Neural progenitor cell (in vitro differentiated cells): ENCODE data around the gene HOXB9. TPM values are rescaled to one million over a fixed set of nuclear protein-coding genes. Genes with fewer than 3 reads are reported as not detected.

Experiments used
- DNase-seq: peaks from one replicate; pipeline ENCODE4 v3.0.0-alpha.2; 2016; ENCODE audit warnings: low spot score
- H2AFZ ChIP-seq: fragments of 200-600 bp; sonication (generic); replicated peaks from 2 replicates; pipeline ENCODE4 v1.6.1; 2016; ENCODE audit warnings: antibody characterized with exemption
- H3F3A ChIP-seq: fragments of 200-600 bp; sonication (generic); 2 replicates; pipeline ENCODE4 v1.6.1; 2016; ENCODE audit warnings: antibody characterized with exemption, low read depth
- H3K27ac ChIP-seq: fragments of 200-600 bp; sonication (generic); 2 replicates; pipeline ENCODE4 v1.5.1; 2016; ENCODE audit warnings: mild to moderate bottlenecking
- H3K27me3 ChIP-seq: fragments of 200-600 bp; sonication (generic); 2 replicates; pipeline ENCODE4 v1.6.1; 2016; ENCODE audit warnings: mild to moderate bottlenecking, moderate library complexity
- H3K36me3 ChIP-seq: fragments of 200-600 bp; sonication (generic); 2 replicates; pipeline ENCODE4 v1.5.1; 2016
- H3K4me1 ChIP-seq: fragments of 200-600 bp; sonication (generic); 2 replicates; pipeline ENCODE4 v1.6.1; 2016; ENCODE audit warnings: mixed run types
- H3K4me2 ChIP-seq: fragments of 200-600 bp; sonication (generic); 2 replicates; pipeline ENCODE4 v1.6.1; 2016
- H3K4me3 ChIP-seq: fragments of 200-600 bp; sonication (generic); 2 replicates; pipeline ENCODE4 v1.5.1; 2016
- H3K79me2 ChIP-seq: fragments of 200-600 bp; sonication (generic); 2 replicates; pipeline ENCODE4 v1.6.1; 2016; ENCODE audit warnings: low read depth
- H3K9ac ChIP-seq: fragments of 200-600 bp; sonication (generic); 2 replicates; pipeline ENCODE4 v1.6.1; 2016
- H3K9me3 ChIP-seq: fragments of 200-600 bp; sonication (generic); 2 replicates; pipeline ENCODE4 v1.5.1; 2016; ENCODE audit warnings: low read depth
- H4K20me1 ChIP-seq: fragments of 200-600 bp; sonication (generic); 2 replicates; pipeline ENCODE4 v1.6.1; 2016; ENCODE audit warnings: low read depth
- H3K27ac Mint-ChIP-seq: 3 replicates; pipeline ENCODE4 v1.8.0; 2021; ENCODE audit warnings: mixed read lengths
- H3K27me3 Mint-ChIP-seq: 2 replicates; pipeline ENCODE4 v1.8.0; 2022; ENCODE audit warnings: low read depth, mild to moderate bottlenecking, inconsistent platforms, moderate library complexity, mixed read lengths; ENCODE audit not compliant: insufficient read depth
- H3K36me3 Mint-ChIP-seq: 3 replicates; pipeline ENCODE4 v1.8.0; 2021; ENCODE audit warnings: mixed read lengths
- H3K4me1 Mint-ChIP-seq: 3 replicates; pipeline ENCODE4 v1.8.0; 2021; ENCODE audit warnings: mixed read lengths
- H3K4me3 Mint-ChIP-seq: 3 replicates; pipeline ENCODE4 v1.8.0; 2021; ENCODE audit warnings: mild to moderate bottlenecking, moderate library complexity, mixed read lengths
- H3K9me3 Mint-ChIP-seq: 3 replicates; pipeline ENCODE4 v1.8.0; 2020; ENCODE audit warnings: mixed read lengths
- EZH2 ChIP-seq: fragments of 200-600 bp; sonication (generic); IDR thresholded peaks from 2 replicates; pipeline ENCODE4 v1.6.1; 2017; ENCODE audit warnings: antibody characterized with exemption, mild to moderate bottlenecking, moderate library complexity
- EZH2phosphoT487 ChIP-seq: fragments of 200-600 bp; sonication (generic); IDR thresholded peaks from 2 replicates; pipeline ENCODE4 v1.6.1; 2017; ENCODE audit warnings: antibody characterized with exemption
- total RNA-seq: library from RNA; depleted of rRNA; stranded (reverse); fragments of >200 nt; gene quantifications from 2 replicates; pipeline ENCODE4 v1.2.3, GENCODE V29; 2015; ENCODE audit warnings: low replicate concordance
- TF ChIP-seq, protein P1 (sequence below): fragments of 200-600 bp; sonication (generic); IDR thresholded peaks from 2 replicates; pipeline ENCODE4 v1.5.1; 2017; ENCODE audit warnings: antibody characterized with exemption, mild to moderate bottlenecking

The HOXB9 gene
- total RNA-seq, 1 donor from 2014 or later, result not detected

DNA sequence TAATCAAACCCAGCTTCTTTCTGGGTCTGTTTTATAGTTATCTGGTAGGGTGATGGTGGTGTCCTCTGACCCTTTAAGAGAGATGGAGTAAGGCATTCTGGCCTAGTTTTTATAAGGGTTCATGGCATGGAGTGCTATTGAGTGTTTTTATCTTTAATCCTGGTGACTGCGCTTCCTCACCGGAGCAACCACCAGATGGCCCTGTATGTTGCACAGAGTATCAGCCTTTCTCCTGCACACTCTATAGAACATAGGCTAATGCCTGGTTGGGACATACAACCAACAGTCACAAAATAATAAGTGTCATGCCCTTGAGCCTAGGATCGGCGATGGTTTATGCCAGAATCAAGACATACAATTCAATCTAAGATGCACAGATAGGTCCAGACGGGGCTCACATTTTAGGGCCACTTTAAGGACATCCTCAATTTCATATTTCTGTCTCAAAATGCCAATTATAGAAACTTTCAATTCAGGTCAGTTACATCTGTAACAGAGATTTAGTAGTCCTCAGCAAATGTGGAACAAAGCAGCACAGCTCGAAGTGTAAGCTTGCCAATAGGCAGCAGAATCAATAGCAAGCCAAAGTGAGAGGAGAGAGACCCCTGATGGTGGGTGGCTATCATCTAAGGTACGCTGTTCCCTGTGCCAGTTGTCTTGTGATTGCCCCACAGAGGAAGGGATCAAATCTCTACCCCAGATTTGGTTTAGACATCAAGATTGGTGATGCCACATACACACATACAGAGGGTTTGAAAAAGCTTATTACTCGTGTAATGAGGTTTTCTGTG, 37.2 kb upstream of the HOXB9 start:
- H3F3A ChIP-seq, result no peaks in the 10 kb centered on the region
- Mint-ChIP-seq H3K27ac (no peak overlapping the region), H3K27me3 (peaks cover 11% of the 10 kb centered on the region), H3K4me1 (no peaks in the 10 kb centered on the region), H3K9me3 (no peaks in the 10 kb centered on the region), H3K4me3 (no peak overlapping the region), H3K36me3 (no peaks in the 10 kb centered on the region)
- no peak for DNase-seq
- no peak overlapping the region for H2AFZ ChIP-seq
- no peak overlapping the region for H3K9ac ChIP-seq
- H3K9me3 ChIP-seq, result no peaks in the 10 kb centered on the region
- no peaks in the 10 kb centered on the region for H3K4me1 ChIP-seq
- peaks cover 91% of the 10 kb centered on the region for H3K27me3 ChIP-seq
- no peak overlapping the region for H3K4me3 ChIP-seq
- no peaks in the 10 kb centered on the region for H4K20me1 ChIP-seq
- no peak overlapping the region for H3K27ac ChIP-seq
- H3K36me3 ChIP-seq, result no peaks in the 10 kb centered on the region
- no peaks in the 10 kb centered on the region for H3K79me2 ChIP-seq
- H3K4me2 ChIP-seq, result no peak overlapping the region
- TF ChIP-seq, protein P1, sequence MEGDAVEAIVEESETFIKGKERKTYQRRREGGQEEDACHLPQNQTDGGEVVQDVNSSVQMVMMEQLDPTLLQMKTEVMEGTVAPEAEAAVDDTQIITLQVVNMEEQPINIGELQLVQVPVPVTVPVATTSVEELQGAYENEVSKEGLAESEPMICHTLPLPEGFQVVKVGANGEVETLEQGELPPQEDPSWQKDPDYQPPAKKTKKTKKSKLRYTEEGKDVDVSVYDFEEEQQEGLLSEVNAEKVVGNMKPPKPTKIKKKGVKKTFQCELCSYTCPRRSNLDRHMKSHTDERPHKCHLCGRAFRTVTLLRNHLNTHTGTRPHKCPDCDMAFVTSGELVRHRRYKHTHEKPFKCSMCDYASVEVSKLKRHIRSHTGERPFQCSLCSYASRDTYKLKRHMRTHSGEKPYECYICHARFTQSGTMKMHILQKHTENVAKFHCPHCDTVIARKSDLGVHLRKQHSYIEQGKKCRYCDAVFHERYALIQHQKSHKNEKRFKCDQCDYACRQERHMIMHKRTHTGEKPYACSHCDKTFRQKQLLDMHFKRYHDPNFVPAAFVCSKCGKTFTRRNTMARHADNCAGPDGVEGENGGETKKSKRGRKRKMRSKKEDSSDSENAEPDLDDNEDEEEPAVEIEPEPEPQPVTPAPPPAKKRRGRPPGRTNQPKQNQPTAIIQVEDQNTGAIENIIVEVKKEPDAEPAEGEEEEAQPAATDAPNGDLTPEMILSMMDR, result peak; percentile 20
- TF ChIP-seq EZH2phosphoT487, result no peak

DNA sequence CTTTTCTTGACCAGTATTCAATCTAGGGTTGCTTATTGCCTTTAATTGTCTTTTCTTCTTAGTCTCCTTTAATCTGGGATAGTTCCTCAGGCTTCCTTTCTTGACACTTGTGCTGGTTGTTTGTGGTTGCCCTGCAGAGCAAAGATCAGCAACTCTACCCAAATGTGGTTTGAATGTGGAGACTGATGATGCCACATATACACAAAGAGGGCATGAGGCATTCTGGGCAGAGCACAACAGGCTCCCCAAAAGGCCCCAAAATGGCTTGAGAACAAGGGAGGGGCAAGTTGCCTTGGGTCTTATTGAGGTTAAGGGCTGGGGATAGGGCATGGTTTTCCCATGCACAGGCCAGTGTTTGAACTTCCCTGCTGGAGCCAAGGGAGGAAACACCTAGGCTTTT, 29.8 kb upstream of the HOXB9 start:
- DNase-seq, result no peak
- Histone ChIP-seq H3K27me3 (peaks cover 96% of the 10 kb centered on the region), H3F3A (no peaks in the 10 kb centered on the region), H3K4me1 (no peaks in the 10 kb centered on the region), H3K27ac (no peak overlapping the region), H3K4me2 (no peak overlapping the region), H3K9me3 (no peaks in the 10 kb centered on the region), H3K36me3 (no peaks in the 10 kb centered on the region), H4K20me1 (no peaks in the 10 kb centered on the region), H3K9ac (no peak overlapping the region), H2AFZ (no peak overlapping the region), H3K4me3 (no peak overlapping the region), H3K79me2 (no peaks in the 10 kb centered on the region)
- TF ChIP-seq, protein P1, result no peak
- no peaks in the 10 kb centered on the region for H3K4me1 Mint-ChIP-seq
- no peak overlapping the region for H3K27ac Mint-ChIP-seq
- H3K4me3 Mint-ChIP-seq, result no peak overlapping the region
- H3K36me3 Mint-ChIP-seq, result no peaks in the 10 kb centered on the region
- peaks cover 16% of the 10 kb centered on the region for H3K27me3 Mint-ChIP-seq
- no peaks in the 10 kb centered on the region for H3K9me3 Mint-ChIP-seq

DNA sequence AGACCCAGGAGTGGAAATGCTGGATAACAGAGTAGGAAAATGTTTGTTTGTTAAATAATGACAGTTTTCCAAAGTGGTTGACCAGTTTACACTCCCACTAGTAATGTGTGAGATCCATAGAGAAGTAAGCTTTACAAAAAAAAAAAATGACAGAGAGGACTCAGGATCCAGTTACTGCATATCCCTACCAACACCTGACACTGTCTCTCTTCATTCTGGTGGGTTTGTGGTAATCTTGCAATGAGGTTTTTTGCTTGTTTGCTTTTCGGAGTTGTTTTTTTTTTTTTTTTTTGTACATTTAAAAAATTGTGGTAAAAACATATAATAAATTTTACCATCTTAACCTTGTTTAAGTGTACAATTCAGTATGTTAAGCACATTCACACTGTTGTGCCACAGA, 23.6 kb upstream of the HOXB9 start:
- H3K4me3 Mint-ChIP-seq, result no peak overlapping the region
- H3K4me1 Mint-ChIP-seq, result no peaks in the 10 kb centered on the region
- no peak overlapping the region for H3K27ac ChIP-seq
- no peaks in the 10 kb centered on the region for H3K9me3 ChIP-seq
- H3K27me3 ChIP-seq, result peaks cover 100% of the 10 kb centered on the region
- H2AFZ ChIP-seq, result no peak overlapping the region
- no peak overlapping the region for H3K4me3 ChIP-seq
- peaks cover 2% of the 10 kb centered on the region for H3K9me3 Mint-ChIP-seq
- no peak for DNase-seq
- H3K79me2 ChIP-seq, result no peaks in the 10 kb centered on the region
- H3K36me3 ChIP-seq, result no peaks in the 10 kb centered on the region
- no peaks in the 10 kb centered on the region for H3K4me1 ChIP-seq
- TF ChIP-seq EZH2phosphoT487 (no peak), EZH2 (no peak)
- TF ChIP-seq, protein P1, result no peak
- H3K36me3 Mint-ChIP-seq, result no peaks in the 10 kb centered on the region
- H3K4me2 ChIP-seq, result no peak overlapping the region
- H3K9ac ChIP-seq, result no peak overlapping the region
- H4K20me1 ChIP-seq, result peaks cover 38% of the 10 kb centered on the region
- H3K27ac Mint-ChIP-seq, result no peak overlapping the region
- no peaks in the 10 kb centered on the region for H3F3A ChIP-seq
- peaks cover 49% of the 10 kb centered on the region for H3K27me3 Mint-ChIP-seq
